ENCODE measurements around the gene SLX4.

The SLX4 gene

GRCh38 chr16:3564130-3564888 is 47.1 kb downstream of the SLX4 start:
- Histone ChIP-seq H3K9ac (ENCODE audit: insufficient read length) (no peak overlapping the region), H3K27ac (no peak overlapping the region), H3K9me3 (ENCODE audit: low read depth, low read length) (no peaks in the 10 kb centered on the region), H3K4me3 (no peak overlapping the region), H3K36me3 (ENCODE audit: insufficient read depth, low read length) (no peaks in the 10 kb centered on the region)
- DNase-seq (ENCODE audit: low read depth, low spot score), result no peak
- TF ChIP-seq EZH2 (IDR thresholded peaks at IDR 0.05), result no peak
- no peak for TF ChIP-seq POLR2AphosphoS5 (IDR thresholded peaks at IDR 0.05; ENCODE audit: borderline replicate concordance, low read depth, low read length)
- no peak for TF ChIP-seq FOXP2 (optimal IDR thresholded peaks at IDR 0.05; ENCODE audit: control extremely low read depth, extremely low read length, insufficient read depth)

GRCh38 chr16:3562914-3563480 is 48.4 kb downstream of the SLX4 start:
- no peak overlapping the region for H3K4me3 ChIP-seq
- no peak for TF ChIP-seq FOXP2 (optimal IDR thresholded peaks at IDR 0.05; ENCODE audit: control extremely low read depth, extremely low read length, insufficient read depth)
- no peak for TF ChIP-seq POLR2AphosphoS5 (IDR thresholded peaks at IDR 0.05; ENCODE audit: borderline replicate concordance, low read depth, low read length)
- no peak for TF ChIP-seq EZH2 (IDR thresholded peaks at IDR 0.05)
- H3K9ac ChIP-seq (ENCODE audit: insufficient read length), result no peak overlapping the region
- H3K27ac ChIP-seq, result no peak overlapping the region
- DNase-seq (ENCODE audit: low read depth, low spot score), result no peak
- H3K36me3 ChIP-seq (ENCODE audit: insufficient read depth, low read length), result no peaks in the 10 kb centered on the region
- no peaks in the 10 kb centered on the region for H3K9me3 ChIP-seq (ENCODE audit: low read depth, low read length)

- Histone ChIP-seq H3K9me3 (ENCODE audit: low read depth, low read length) (no peaks in the 10 kb centered on the region), H3K36me3 (ENCODE audit: insufficient read depth, low read length) (no peaks in the 10 kb centered on the region), H3K27ac (no peak overlapping the region), H3K4me3 (no peak overlapping the region), H3K9ac (ENCODE audit: insufficient read length) (no peak overlapping the region)
- no peak for DNase-seq (ENCODE audit: low read depth, low spot score)
- TF ChIP-seq EZH2 (IDR thresholded peaks at IDR 0.05) (no peak), FOXP2 (optimal IDR thresholded peaks at IDR 0.05; ENCODE audit: control extremely low read depth, extremely low read length, insufficient read depth) (no peak), POLR2AphosphoS5 (IDR thresholded peaks at IDR 0.05; ENCODE audit: borderline replicate concordance, low read depth, low read length) (no peak)
These were observed 49.8 kb downstream of the SLX4 start for GRCh38 chr16:3561626-3562025.

GRCh38 chr16:3554351-3554928 is 57.0 kb downstream of the SLX4 start:
- Histone ChIP-seq H3K4me3 (no peak overlapping the region), H3K27ac (no peak overlapping the region), H3K9me3 (ENCODE audit: low read depth, low read length) (no peaks in the 10 kb centered on the region), H3K9ac (ENCODE audit: insufficient read length) (no peak overlapping the region), H3K36me3 (ENCODE audit: insufficient read depth, low read length) (no peaks in the 10 kb centered on the region)
- no peak for TF ChIP-seq EZH2 (IDR thresholded peaks at IDR 0.05)
- no peak for TF ChIP-seq FOXP2 (optimal IDR thresholded peaks at IDR 0.05; ENCODE audit: control extremely low read depth, extremely low read length, insufficient read depth)
- no peak for TF ChIP-seq POLR2AphosphoS5 (IDR thresholded peaks at IDR 0.05; ENCODE audit: borderline replicate concordance, low read depth, low read length)
- no peak for DNase-seq (ENCODE audit: low read depth, low spot score)

- Histone ChIP-seq H3K9me3 (ENCODE audit: low read depth, low read length) (no peaks in the 10 kb centered on the region), H3K27ac (no peak overlapping the region), H3K4me3 (no peak overlapping the region; the same call in 1 of the 2 replicates), H3K36me3 (ENCODE audit: insufficient read depth, low read length) (no peaks in the 10 kb centered on the region), H3K9ac (ENCODE audit: insufficient read length) (peak overlapping the region; percentile 37)
- no peak for TF ChIP-seq EZH2 (IDR thresholded peaks at IDR 0.05)
- TF ChIP-seq POLR2AphosphoS5 (IDR thresholded peaks at IDR 0.05; ENCODE audit: borderline replicate concordance, low read depth, low read length), result no peak
- TF ChIP-seq FOXP2 (optimal IDR thresholded peaks at IDR 0.05; ENCODE audit: control extremely low read depth, extremely low read length, insufficient read depth), result no peak
- DNase-seq (ENCODE audit: low read depth, low spot score), result no peak
These were observed 58.1 kb downstream of the SLX4 start for GRCh38 chr16:3553138-3553923.

- Histone ChIP-seq H3K36me3 (ENCODE audit: insufficient read depth, low read length) (no peaks in the 10 kb centered on the region), H3K27ac (no peak overlapping the region), H3K9ac (ENCODE audit: insufficient read length) (no peak overlapping the region), H3K9me3 (ENCODE audit: low read depth, low read length) (no peaks in the 10 kb centered on the region), H3K4me3 (no peak overlapping the region)
- TF ChIP-seq FOXP2 (optimal IDR thresholded peaks at IDR 0.05; ENCODE audit: control extremely low read depth, extremely low read length, insufficient read depth) (no peak), POLR2AphosphoS5 (IDR thresholded peaks at IDR 0.05; ENCODE audit: borderline replicate concordance, low read depth, low read length) (no peak)
- DNase-seq (ENCODE audit: low read depth, low spot score), result no peak
These were observed 60.3 kb downstream of the SLX4 start for GRCh38 chr16:3550851-3551847.

- Histone ChIP-seq H3K9me3 (ENCODE audit: low read depth, low read length) (no peaks in the 10 kb centered on the region), H3K36me3 (ENCODE audit: insufficient read depth, low read length) (no peaks in the 10 kb centered on the region), H3K27ac (no peak overlapping the region), H3K4me3 (no peak overlapping the region), H3K9ac (ENCODE audit: insufficient read length) (no peak overlapping the region)
- TF ChIP-seq EZH2 (IDR thresholded peaks at IDR 0.05) (no peak), POLR2AphosphoS5 (IDR thresholded peaks at IDR 0.05; ENCODE audit: borderline replicate concordance, low read depth, low read length) (no peak), FOXP2 (optimal IDR thresholded peaks at IDR 0.05; ENCODE audit: control extremely low read depth, extremely low read length, insufficient read depth) (no peak)
- no peak for DNase-seq (ENCODE audit: low read depth, low spot score)
These were observed 61.5 kb downstream of the SLX4 start for GRCh38 chr16:3549906-3550305.
